Endothelial cell of umbilical vein (primary cell): ENCODE results near the gene VPS37D. TPM values are rescaled to one million over a fixed set of nuclear protein-coding genes. Genes with fewer than 3 reads are reported as not detected.

Experiments used
- BruUV-seq: library from RNA; stranded (reverse); fragments of 400-500 nt; replicated peaks from 2 replicates; lab custom pipeline; 2021; lab: Mats Ljungman, UMichigan
- CTCF ChIA-PET: fragments of 300-600, 350-600 bp; sonication (Branson Sonifier 250); formaldehyde crosslinking; loops from one replicate; lab custom pipeline; 2021; ENCODE audit warnings: antibody characterized with exemption, inconsistent platforms; lab: Charles Lee
- POLR2A ChIA-PET: fragments of 300-600, 350-600 bp; sonication (Branson Sonifier 250); formaldehyde crosslinking; loops from one replicate; lab custom pipeline; 2021; ENCODE audit warnings: antibody characterized with exemption, inconsistent platforms; lab: Charles Lee
- DNase-seq: peaks from one replicate; pipeline ENCODE4 v3.0.0-alpha.2; 2011; ENCODE audit warnings: low read depth, low spot score
- FAIRE-seq: peaks from 2 replicates; lab custom pipeline; 2011; peaks lifted over from hg19 to GRCh38; lab: Jason Lieb, UNC
- H2AFZ ChIP-seq: 2 replicates; pipeline ENCODE4 v1.6.0; 2012; ENCODE audit warnings: low read depth, low read length, control low read depth, inconsistent platforms
- H3K27ac ChIP-seq: 2 replicates; pipeline ENCODE4 v1.5.1; 2011; ENCODE audit warnings: low read depth, mild to moderate bottlenecking, control low read depth, low read length, moderate library complexity; ENCODE audit not compliant: insufficient read depth
- H3K27me3 ChIP-seq, 2 experiments: 2 replicates each; pipeline versions ENCODE4 v1.6.0 to v1.6.1; 2011; ENCODE audit warnings: low read length in 2 of 2, mixed read lengths in 1 of 2; ENCODE audit not compliant: control insufficient read depth in 2 of 2, insufficient read depth in 2 of 2
- H3K36me3 ChIP-seq, 2 experiments: 2 replicates in 1 of 2; 3 replicates in 1 of 2; pipeline ENCODE4 v1.5.1; 2011; ENCODE audit warnings: low read length in 2 of 2, mild to moderate bottlenecking in 1 of 2, moderate library complexity in 1 of 2; ENCODE audit not compliant: control insufficient read depth in 2 of 2, insufficient read depth in 2 of 2; ENCODE audit errors: extremely low read depth in 1 of 2
- H3K4me1 ChIP-seq: 3 replicates; pipeline ENCODE4 v1.5.1; 2011; ENCODE audit warnings: mild to moderate bottlenecking, low read length; ENCODE audit not compliant: control insufficient read depth, insufficient read depth; ENCODE audit errors: extremely low read depth
- H3K4me2 ChIP-seq: 2 replicates; pipeline ENCODE4 v1.6.1; 2011; ENCODE audit warnings: low read length, control low read depth, mixed read lengths; ENCODE audit not compliant: insufficient read depth
- H3K4me3 ChIP-seq, 3 experiments: fragments of 200-600 bp in 1 of 3; sonication (generic), shearing (Covaris generic) in 1 of 3; replicated peaks in 1 of 3; 2 replicates each; pipeline ENCODE4 v1.5.1; 2011 to 2016; ENCODE audit warnings: control low read depth in 3 of 3, low read length in 3 of 3, mild to moderate bottlenecking in 2 of 3, inconsistent platforms in 1 of 3, low read depth in 1 of 3, moderate library complexity in 1 of 3; ENCODE audit not compliant: insufficient read depth in 1 of 3
- H3K79me2 ChIP-seq: 2 replicates; pipeline ENCODE4 v1.6.0; 2012; ENCODE audit warnings: low read length, inconsistent platforms; ENCODE audit not compliant: control insufficient read depth, insufficient read depth
- H3K9ac ChIP-seq: replicated peaks from 2 replicates; pipeline ENCODE3; 2011; ENCODE audit warnings: low read length, control low read depth; ENCODE audit not compliant: insufficient read depth; ENCODE audit errors: extremely low read depth
- H3K9me1 ChIP-seq: replicated peaks from 3 replicates; pipeline ENCODE4 v1.6.0; 2011; ENCODE audit warnings: mild to moderate bottlenecking, low read length; ENCODE audit not compliant: control insufficient read depth, insufficient read depth; ENCODE audit errors: extremely low read depth
- H3K9me3 ChIP-seq: replicated peaks from 2 replicates; pipeline ENCODE4 v1.5.1; 2012; ENCODE audit warnings: low read length, inconsistent platforms; ENCODE audit not compliant: control insufficient read depth, insufficient read depth
- H4K20me1 ChIP-seq: replicated peaks from 2 replicates; pipeline ENCODE3; 2011; ENCODE audit warnings: mild to moderate bottlenecking, low read length; ENCODE audit not compliant: control insufficient read depth, insufficient read depth; ENCODE audit errors: extremely low read depth
- CTCF ChIP-seq, 2 donors: IDR thresholded peaks; 1 replicate in 1 of 2; 2 replicates in 1 of 2; pipeline ENCODE4 v1.5.1; 2011; ENCODE audit warnings: low read length in 2 of 2, mild to moderate bottlenecking in 2 of 2, moderate library complexity in 2 of 2, control low read depth in 1 of 2, inconsistent platforms in 1 of 2, low read depth in 1 of 2; ENCODE audit not compliant: insufficient read depth in 1 of 2; ENCODE audit errors: extremely low read depth in 1 of 2
- MAX ChIP-seq: IDR thresholded peaks from 2 replicates; pipeline ENCODE4 v1.6.1; 2011; ENCODE audit not compliant: insufficient read depth, insufficient read length
- POLR2A ChIP-seq: IDR thresholded peaks from 2 replicates; pipeline ENCODE4 v1.6.1; 2012; ENCODE audit warnings: low read depth, mild to moderate bottlenecking, control low read depth, low read length
- POLR2AphosphoS5 ChIP-seq: IDR thresholded peaks from 2 replicates; pipeline ENCODE4 v1.6.1; 2012; ENCODE audit warnings: low read depth, mild to moderate bottlenecking, control low read depth, low read length, moderate library complexity; ENCODE audit not compliant: insufficient read depth
- dilution Hi-C: fragments of 300-500 bp; cut with MboI; formaldehyde crosslinking; loops from one replicate; pipeline ENCODE4 v1.15.0; 2019; ENCODE audit warnings: low sequenced_read_pairs; ENCODE audit not compliant: extremely low pct_ligation_motif_present
- intact Hi-C: fragments of 100-400 bp; cut with micrococcal nuclease; formaldehyde crosslinking; loops from one replicate; pipeline ENCODE4 v1.10.0; 2022
- polyA plus RNA-seq, 4 experiments: library from polyadenylated mRNA; depleted of rRNA in 3 of 4; stranded (reverse) in 3 of 4; unstranded in 1 of 4; fragments of >200 nt; gene quantifications; 2 replicates each; pipeline versions ENCODE4 v1.2.1 to v1.2.3, GENCODE V29; 2011 to 2012; ENCODE audit warnings: missing spikeins in 1 of 4
- total RNA-seq: library from RNA; stranded (reverse); gene quantifications from 2 replicates; pipeline ENCODE4 v1.2.3, GENCODE V29; 2021

The VPS37D gene
- total and polyA plus RNA-seq, 2 donors (not counting 3 experiments of a cell fraction or from before 2014, with no cell fraction given) = 2.0 to 2.1 TPM

- Histone ChIP-seq H4K20me1 (no peaks in the 10 kb centered on the region), H3K27ac (peak within 1 kb of the TSS; percentile 98), H3K4me1 (peaks cover 35% of the 10 kb centered on the region), H3K79me2 (peaks cover 32% of the 10 kb centered on the region), H3K9me1 (no peaks in the 10 kb centered on the region), H3K4me3 (peak within 1 kb of the TSS; percentile 42 to 66 (median 57)), H2AFZ (no peak within 1 kb of the TSS), H3K4me2 (peak within 1 kb of the TSS; percentile 48), H3K9ac (peak within 1 kb of the TSS; percentile 77), H3K36me3 (no peaks in the 10 kb centered on the region), H3K27me3 (no peaks in the 10 kb centered on the region), H3K9me3 (no peaks in the 10 kb centered on the region)
- TF ChIP-seq CTCF (IDR thresholded peaks at IDR 0.05; ENCODE audit: extremely low read depth in 1 of 2, insufficient read depth in 1 of 2, low read depth in 1 of 2, low read length in 2 of 2) = no peak
- peak; percentile 77 for TF ChIP-seq POLR2A
- TF ChIP-seq MAX = no peak
- peak; percentile 76 for TF ChIP-seq POLR2AphosphoS5
- TSS peak; percentile 61 for BruUV-seq
- CTCF ChIA-PET = interaction anchor here (1.0 to 8.6 kb wide), 4 partner anchors 13 to 108 kb away, joined by 3 to 270 read pairs (median 4); no protein-coding TSS in a partner anchor
- peak; percentile 55 for DNase-seq
- intact Hi-C loops = loop anchor here (1.0 kb wide), 3 partner anchors 12 to 132 kb away; partner anchors contain the start of genes BUD23 and DNAJC30
- POLR2A ChIA-PET = interaction anchor here (0.7 kb wide), 1 partner anchor 15 kb away, joined by 3 read pairs; no protein-coding TSS in a partner anchor
- peak; percentile 42 for FAIRE-seq
- dilution Hi-C loops = no loop called here
These were observed 51.5 kb downstream of the VPS37D start, which contains the start of gene STX1A for GRCh38 chr7:73718905-73719805. Gene STX1A, minus strand, starts transcription at chr7:73719669. Its CDS starts 38 bp downstream, at chr7:73719631.
